HG02970 (cell line): ENCODE data around the gene EFNB2.

Source experiments
- ATAC-seq: cut with Tn5 transposase; IDR thresholded peaks from one replicate; pipeline ENCODE4 v1.9.1; 2021; ENCODE audit warnings: mild to moderate bottlenecking, moderate library complexity, moderate number of reproducible peaks; ENCODE audit not compliant: unreplicated experiment, low FRiP score

EFNB2 gene

DNA sequence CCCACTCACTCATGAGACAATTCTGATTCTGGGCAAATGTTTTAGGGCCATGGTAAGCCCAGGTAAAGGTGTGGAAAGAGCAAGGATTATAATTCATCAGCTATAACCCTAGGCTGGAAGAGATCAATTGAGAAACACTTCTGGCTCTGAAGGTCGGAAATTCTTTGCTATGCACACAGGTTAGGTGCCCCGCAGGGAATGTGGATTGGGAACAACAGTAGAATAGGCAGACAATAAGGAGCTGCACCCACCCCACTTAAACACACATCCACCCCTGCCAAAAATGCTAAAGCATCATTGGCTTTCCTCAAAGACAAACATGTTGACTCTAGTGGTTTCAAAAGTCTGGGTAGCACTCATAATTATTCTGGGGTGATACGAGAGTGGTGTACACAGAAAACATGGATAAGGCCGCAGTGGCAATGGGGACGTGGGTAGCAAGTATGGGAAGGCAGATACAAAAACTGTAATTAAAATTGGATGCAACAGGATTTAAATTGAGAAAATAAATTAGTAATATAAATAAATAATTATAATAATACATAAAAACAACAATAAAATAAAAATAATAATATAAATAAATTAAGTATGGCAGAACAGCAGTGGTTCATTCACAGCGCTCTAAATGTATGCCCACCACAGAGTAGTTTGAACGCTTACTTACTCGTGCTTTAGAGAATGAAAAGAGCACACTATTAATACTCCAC, 8.6 kb downstream of the EFNB2 start:
- ATAC-seq = no peak

DNA sequence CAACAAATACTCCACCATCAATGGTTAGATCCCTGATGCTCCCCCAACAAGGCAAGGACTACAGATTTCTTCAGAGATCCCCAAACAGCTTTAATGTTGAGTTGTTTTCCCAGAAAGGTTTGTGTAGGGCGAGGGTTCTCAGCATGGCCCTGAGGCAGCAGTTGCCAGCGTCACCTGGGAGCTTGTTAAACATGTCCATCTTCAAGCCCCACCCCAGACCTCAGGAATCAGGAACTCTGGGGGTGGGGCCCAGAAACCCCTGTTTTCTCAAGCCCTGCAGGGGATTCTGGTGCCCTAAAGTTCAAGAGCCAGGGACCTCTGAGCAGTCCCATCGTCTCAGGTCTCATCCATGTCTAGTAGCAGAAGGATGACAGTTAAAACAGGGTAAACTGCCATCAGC, 9.6 kb downstream of the EFNB2 start:
- no peak for ATAC-seq

GRCh38 chr13:106524108-106524507, 11.4 kb downstream of the EFNB2 start:
- no peak for ATAC-seq

DNA sequence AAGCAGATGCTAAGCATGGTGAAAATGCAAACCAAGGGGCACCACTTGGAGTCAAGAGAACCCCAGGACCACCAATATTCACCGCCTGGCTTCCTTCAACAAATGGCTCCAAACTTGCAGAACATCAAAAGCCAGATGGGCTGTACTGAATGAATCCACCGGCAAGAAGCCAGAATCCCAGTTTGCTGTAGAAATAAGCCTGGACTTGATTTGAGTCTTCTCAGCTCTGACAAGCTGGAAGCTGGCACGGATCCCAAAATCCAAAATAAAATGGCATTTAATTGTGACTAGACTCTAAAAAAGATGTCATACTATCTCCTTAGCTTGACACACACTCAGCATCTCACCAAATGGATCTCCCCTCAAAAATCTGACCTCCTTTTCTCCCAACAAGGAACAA, 11.9 kb downstream of the EFNB2 start:
- no peak for ATAC-seq

- ATAC-seq = no peak
Observed at GRCh38 chr13:106522898-106523525, 12.4 kb downstream of the EFNB2 start.

- ATAC-seq = no peak
Observed at GRCh38 chr13:106522112-106522705, 13.3 kb downstream of the EFNB2 start.

DNA sequence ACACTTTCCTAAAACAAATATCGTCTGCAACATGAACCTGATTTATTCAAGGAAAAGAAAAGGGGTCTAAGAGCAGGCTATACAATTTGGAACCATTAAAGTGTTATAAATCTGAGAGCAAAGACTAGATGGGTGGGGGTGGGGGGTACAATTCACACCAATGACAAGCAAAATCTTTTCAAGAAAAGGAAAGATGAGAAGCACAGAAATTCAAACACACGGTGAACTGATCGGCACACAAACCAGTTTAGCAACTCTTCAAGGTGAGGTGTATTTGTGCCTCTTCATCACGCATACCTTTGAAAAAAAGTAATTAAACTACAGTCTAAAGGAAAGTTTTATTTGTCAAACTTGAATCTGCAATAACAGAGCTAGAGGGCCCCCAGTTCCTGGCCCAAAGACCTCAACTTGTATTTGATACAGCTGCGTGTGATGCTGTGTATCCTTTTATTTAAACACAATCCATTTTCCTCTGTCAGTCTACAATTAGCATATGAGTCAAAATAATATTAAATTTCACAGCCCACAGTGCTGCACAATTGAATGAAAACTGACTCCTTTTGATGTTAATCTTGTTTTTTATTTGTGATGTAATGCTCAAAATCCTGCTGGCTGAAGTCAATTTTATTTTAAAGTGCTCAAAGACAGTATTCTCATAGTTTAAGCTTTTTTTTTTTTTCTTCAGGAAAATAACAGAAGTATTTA, 14.2 kb downstream of the EFNB2 start:
- ATAC-seq = no peak

GRCh38 chr13:106520251-106521054, 15.0 kb downstream of the EFNB2 start:
- ATAC-seq = no peak

GRCh38 chr13:106518512-106518911, 16.9 kb downstream of the EFNB2 start:
- no peak for ATAC-seq

- no peak for ATAC-seq
Observed at GRCh38 chr13:106517109-106517847, 18.2 kb downstream of the EFNB2 start.

DNA sequence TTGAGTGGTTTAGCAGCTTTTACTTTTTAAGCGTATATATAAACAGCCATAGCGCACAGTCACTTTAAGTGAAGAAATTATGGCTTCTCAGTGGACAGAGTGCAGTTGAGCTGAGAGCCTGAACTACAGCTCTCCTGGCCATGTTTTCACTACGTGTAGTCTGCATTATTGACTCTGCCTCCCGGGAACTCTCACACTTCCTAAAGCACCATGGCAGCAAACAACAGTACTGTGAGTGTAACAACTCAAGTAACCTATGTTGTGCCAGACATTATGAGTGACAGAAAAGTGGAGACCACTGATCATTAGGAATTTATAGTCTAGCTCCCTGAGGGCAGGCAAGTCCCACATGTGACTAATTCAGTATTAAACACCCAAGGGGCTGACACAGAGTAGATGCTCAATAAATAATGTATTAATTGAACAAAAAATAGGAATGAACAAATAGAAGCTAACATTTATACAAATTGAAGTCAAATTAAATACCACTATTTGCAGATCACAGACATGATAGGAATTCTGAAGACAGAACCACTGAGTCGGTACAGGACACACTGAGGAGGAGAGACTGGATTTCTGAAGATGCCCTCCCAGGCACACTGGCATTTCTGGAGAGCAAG, 19.7 kb downstream of the EFNB2 start:
- ATAC-seq = no peak

- ATAC-seq = no peak
Observed at GRCh38 chr13:106514928-106515634, 20.4 kb downstream of the EFNB2 start.

DNA sequence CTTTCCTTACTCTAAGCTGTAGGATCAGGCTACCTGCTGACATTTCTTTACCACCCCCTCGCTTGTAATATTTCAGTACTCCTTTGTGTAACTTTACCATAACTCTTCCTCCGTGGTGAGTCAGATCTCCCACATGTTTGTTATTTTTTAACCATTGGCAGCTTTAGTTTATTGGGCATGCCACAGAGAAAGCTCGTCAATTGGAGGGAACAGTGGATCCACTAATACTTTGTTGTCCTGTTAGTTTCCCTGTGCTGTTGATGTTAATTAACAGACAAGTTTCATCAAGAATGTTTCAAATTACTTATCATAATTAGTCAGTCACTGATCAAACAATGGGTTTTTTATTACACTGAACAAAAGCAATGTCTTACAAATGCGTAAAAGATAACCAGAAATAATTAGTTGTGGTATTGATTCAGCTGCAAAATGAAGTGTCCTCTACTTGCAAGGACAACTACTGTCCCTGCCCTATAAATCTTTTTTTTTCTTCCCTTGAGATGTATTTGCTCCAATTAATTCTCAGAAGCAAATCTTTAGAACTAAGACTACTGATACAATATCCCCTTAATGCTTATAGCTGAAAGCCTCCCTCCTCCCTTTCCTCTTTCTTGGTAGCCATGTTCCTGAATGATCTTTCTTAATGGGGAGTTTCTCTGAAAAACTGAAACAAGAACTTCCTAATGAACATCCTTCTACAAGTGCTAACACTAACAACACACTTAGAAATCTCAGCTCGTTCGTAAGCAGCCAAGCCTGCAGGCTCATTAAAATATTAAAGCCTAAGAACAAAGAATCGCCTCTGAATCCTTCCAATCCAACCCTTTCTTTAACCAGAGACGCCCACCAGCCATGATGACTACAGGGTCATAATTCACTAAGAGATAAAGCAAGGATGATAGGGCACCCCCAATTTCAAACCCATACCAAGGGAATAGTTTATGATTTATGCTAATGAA, 22.2 kb downstream of the EFNB2 start:
- ATAC-seq = no peak

GRCh38 chr13:106507560-106508274, 27.7 kb downstream of the EFNB2 start:
- no peak for ATAC-seq

GRCh38 chr13:106506286-106506685, 29.2 kb downstream of the EFNB2 start:
- no peak for ATAC-seq

DNA sequence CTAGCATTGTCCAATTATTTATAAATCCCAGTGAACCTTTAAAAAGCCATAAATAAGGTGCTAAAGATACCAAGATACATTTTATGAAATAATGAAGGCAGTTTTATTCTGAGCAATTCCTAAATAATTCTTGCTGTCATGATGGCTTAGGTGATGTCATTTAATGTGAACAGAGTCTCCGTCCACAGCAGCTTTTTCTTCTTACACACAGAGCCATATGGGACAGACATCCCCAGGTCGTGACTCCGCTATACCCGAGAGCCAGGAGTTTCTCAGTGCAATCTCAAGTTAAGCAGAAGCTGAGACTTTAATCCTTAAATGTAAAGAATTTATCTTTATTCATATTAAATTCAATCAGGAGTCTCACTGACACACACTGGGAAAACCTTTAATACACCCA, 29.7 kb downstream of the EFNB2 start:
- ATAC-seq = no peak

- no peak for ATAC-seq
Observed at GRCh38 chr13:106505295-106505694, 30.2 kb downstream of the EFNB2 start.
